SK-N-SH treated with all-trans-retinoic acid at 6 μM for 48 hours (cell line): ENCODE data around the gene ABHD5.

Experiments
- ATAC-seq: fragments of 200-7000 bp; cut with Tn5 transposase; 3 replicates; pipeline ENCODE4 v1.9.1; 2020; ENCODE audit warnings: mild to moderate bottlenecking, moderate library complexity
- BACH2 ChIP-seq: fragments of 250-450 bp; sonication (Bioruptor Pico); IDR thresholded peaks from 2 replicates; pipeline ENCODE4 v1.9.0; 2021; ENCODE audit warnings: mild to moderate bottlenecking, borderline replicate concordance
- CSDC2 ChIP-seq: fragments of 250-450 bp; sonication (Bioruptor Pico); IDR thresholded peaks from 2 replicates; pipeline ENCODE4 v1.5.0; 2020; ENCODE audit warnings: mild to moderate bottlenecking, moderate library complexity
- ESRRG ChIP-seq: fragments of 250-450 bp; sonication (Bioruptor Pico); IDR thresholded peaks from 2 replicates; pipeline ENCODE4 v1.6.1; 2021; ENCODE audit warnings: mild to moderate bottlenecking
- GLIS3 ChIP-seq: fragments of 250-450 bp; sonication (Bioruptor Pico); IDR thresholded peaks from 2 replicates; pipeline ENCODE4 v1.5.0; 2020; ENCODE audit warnings: mild to moderate bottlenecking, moderate library complexity
- ISL1 ChIP-seq: fragments of 250-450 bp; sonication (Bioruptor Pico); IDR thresholded peaks from 2 replicates; pipeline ENCODE4 v2.1.2; 2022; ENCODE audit warnings: mild to moderate bottlenecking, moderate library complexity
- OSR1 ChIP-seq: fragments of 250-450 bp; sonication (Bioruptor Pico); IDR thresholded peaks from 2 replicates; pipeline ENCODE4 v1.8.0; 2022; ENCODE audit warnings: moderate library complexity, mild to moderate bottlenecking, inconsistent platforms
- PPARA ChIP-seq: fragments of 250-450 bp; sonication (Bioruptor Pico); IDR thresholded peaks from 2 replicates; pipeline ENCODE4 v1.5.0; 2020; ENCODE audit warnings: mild to moderate bottlenecking, borderline replicate concordance
- SNAI2 ChIP-seq: fragments of 250-450 bp; sonication (Bioruptor Pico); IDR thresholded peaks from 2 replicates; pipeline ENCODE4 v1.5.0; 2020; ENCODE audit warnings: mild to moderate bottlenecking, moderate library complexity
- TCF4 ChIP-seq: fragments of 250-450 bp; sonication (Bioruptor Pico); IDR thresholded peaks from 2 replicates; pipeline ENCODE4 v1.8.0; 2021; ENCODE audit warnings: mild to moderate bottlenecking, moderate library complexity, borderline replicate concordance
- TOX ChIP-seq: fragments of 250-450 bp; sonication (Bioruptor Pico); IDR thresholded peaks from 2 replicates; pipeline ENCODE4 v1.8.0; 2021; ENCODE audit warnings: mild to moderate bottlenecking, moderate library complexity, borderline replicate concordance
- ZC3H10 ChIP-seq: fragments of 250-450 bp; sonication (Bioruptor Pico); IDR thresholded peaks from 2 replicates; pipeline ENCODE4 v1.5.1; 2021; ENCODE audit warnings: mild to moderate bottlenecking, moderate library complexity
- ZFP3 ChIP-seq: fragments of 250-450 bp; sonication (Bioruptor Pico); IDR thresholded peaks from 2 replicates; pipeline ENCODE4 v1.5.0; 2020; ENCODE audit warnings: mild to moderate bottlenecking, moderate library complexity
- ZFP30 ChIP-seq: fragments of 450-650 bp; formaldehyde crosslinking; IDR thresholded peaks from 2 replicates; pipeline ENCODE4 v1.5.0; 2022; ENCODE audit warnings: mild to moderate bottlenecking, moderate library complexity
- ZNF565 ChIP-seq: fragments of 450-650 bp; formaldehyde crosslinking; conservative IDR thresholded peaks from 2 replicates; pipeline ENCODE4 v1.5.0; 2020; ENCODE audit warnings: low read depth, mild to moderate bottlenecking, moderate library complexity
- ZNF70 ChIP-seq: fragments of 450-650 bp; formaldehyde crosslinking; IDR thresholded peaks from 2 replicates; pipeline ENCODE4 v1.5.0; 2020; ENCODE audit warnings: mild to moderate bottlenecking, moderate library complexity
- ZNF8 ChIP-seq: fragments of 450-650 bp; formaldehyde crosslinking; IDR thresholded peaks from 2 replicates; pipeline ENCODE4 v1.5.0; 2020; ENCODE audit warnings: mild to moderate bottlenecking, moderate library complexity
- TF ChIP-seq, protein P1 (sequence below): fragments of 250-450 bp; sonication (Bioruptor Pico); IDR thresholded peaks from 2 replicates; pipeline ENCODE4 v1.5.1; 2020; ENCODE audit warnings: low read depth, mild to moderate bottlenecking, moderate library complexity
- TF ChIP-seq, protein P2 (sequence below): fragments of 250-450 bp; sonication (Bioruptor Pico); IDR thresholded peaks from 2 replicates; pipeline ENCODE4 v1.8.0; 2020; ENCODE audit warnings: mild to moderate bottlenecking, moderate library complexity, borderline replicate concordance
- TF ChIP-seq, protein P3 (sequence below): fragments of 250-450 bp; sonication (Bioruptor Pico); IDR thresholded peaks from 2 replicates; pipeline ENCODE4 v1.5.1; 2021; ENCODE audit warnings: mild to moderate bottlenecking, moderate library complexity

ABHD5 gene

DNA sequence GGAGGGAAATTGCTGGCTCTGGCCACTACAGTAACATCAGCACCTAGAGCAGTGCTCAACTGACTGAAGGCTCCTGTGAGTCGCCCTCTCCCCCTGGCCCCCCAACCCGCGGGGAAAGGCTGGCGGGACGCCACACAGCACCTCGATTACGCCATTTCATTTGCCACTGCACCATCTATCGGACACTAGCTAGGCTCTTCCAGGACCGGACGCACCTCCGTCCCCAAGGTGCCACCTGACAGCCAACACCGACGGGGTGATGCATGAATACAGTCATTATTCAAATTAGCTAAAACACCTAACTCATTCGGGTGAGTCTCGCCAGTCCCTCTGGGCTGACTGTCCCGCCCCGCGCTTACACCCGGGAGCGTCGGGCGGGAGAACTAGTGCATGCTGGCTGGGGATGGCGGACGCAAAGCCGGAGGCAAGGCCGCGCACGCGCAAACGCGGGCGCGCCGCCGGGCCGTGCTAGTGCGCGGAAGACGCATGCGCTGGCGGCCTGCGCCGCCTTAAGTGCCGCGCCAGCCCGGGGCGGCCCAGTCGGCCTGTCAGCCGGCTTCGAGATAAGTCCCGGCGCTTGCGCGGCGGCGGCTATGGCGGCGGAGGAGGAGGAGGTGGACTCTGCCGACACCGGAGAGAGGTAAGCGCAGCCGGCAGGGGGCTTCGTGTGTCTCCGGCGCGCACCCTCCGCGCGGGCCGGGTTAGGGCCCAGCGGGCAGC lies at the start of gene ABHD5:
Gene ABHD5 (plus strand): TSS at position 539 of the 720 bp plus-strand sequence. CDS start 55 bp downstream, at position 594.
- peak; percentile 95 for ATAC-seq
- TF ChIP-seq ZFP3 (CRISPR knock-in tag) (no peak), OSR1 (CRISPR knock-in tag) (no peak), CSDC2 (no peak), ZFP30 (CRISPR knock-in tag) (0 out of 2 replicates have a peak, but pooled peaks have one; percentile 13), BACH2 (CRISPR knock-in tag) (no peak), ESRRG (CRISPR knock-in tag) (no peak), GLIS3 (CRISPR knock-in tag) (peak; percentile 69; the same call in 1 of the 2 replicates), ZNF8 (0 out of 2 replicates have a peak, but pooled peaks have one; percentile 8), TOX (CRISPR knock-in tag) (no peak), ZC3H10 (no peak)
- TF ChIP-seq, protein P1, sequence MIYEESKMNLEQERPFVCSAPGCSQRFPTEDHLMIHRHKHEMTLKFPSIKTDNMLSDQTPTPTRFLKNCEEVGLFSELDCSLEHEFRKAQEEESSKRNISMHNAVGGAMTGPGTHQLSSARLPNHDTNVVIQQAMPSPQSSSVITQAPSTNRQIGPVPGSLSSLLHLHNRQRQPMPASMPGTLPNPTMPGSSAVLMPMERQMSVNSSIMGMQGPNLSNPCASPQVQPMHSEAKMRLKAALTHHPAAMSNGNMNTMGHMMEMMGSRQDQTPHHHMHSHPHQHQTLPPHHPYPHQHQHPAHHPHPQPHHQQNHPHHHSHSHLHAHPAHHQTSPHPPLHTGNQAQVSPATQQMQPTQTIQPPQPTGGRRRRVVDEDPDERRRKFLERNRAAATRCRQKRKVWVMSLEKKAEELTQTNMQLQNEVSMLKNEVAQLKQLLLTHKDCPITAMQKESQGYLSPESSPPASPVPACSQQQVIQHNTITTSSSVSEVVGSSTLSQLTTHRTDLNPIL (CRISPR knock-in tag): no peak
- TF ChIP-seq, protein P2, sequence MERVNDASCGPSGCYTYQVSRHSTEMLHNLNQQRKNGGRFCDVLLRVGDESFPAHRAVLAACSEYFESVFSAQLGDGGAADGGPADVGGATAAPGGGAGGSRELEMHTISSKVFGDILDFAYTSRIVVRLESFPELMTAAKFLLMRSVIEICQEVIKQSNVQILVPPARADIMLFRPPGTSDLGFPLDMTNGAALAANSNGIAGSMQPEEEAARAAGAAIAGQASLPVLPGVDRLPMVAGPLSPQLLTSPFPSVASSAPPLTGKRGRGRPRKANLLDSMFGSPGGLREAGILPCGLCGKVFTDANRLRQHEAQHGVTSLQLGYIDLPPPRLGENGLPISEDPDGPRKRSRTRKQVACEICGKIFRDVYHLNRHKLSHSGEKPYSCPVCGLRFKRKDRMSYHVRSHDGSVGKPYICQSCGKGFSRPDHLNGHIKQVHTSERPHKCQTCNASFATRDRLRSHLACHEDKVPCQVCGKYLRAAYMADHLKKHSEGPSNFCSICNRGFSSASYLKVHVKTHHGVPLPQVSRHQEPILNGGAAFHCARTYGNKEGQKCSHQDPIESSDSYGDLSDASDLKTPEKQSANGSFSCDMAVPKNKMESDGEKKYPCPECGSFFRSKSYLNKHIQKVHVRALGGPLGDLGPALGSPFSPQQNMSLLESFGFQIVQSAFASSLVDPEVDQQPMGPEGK (CRISPR knock-in tag): no peak

DNA sequence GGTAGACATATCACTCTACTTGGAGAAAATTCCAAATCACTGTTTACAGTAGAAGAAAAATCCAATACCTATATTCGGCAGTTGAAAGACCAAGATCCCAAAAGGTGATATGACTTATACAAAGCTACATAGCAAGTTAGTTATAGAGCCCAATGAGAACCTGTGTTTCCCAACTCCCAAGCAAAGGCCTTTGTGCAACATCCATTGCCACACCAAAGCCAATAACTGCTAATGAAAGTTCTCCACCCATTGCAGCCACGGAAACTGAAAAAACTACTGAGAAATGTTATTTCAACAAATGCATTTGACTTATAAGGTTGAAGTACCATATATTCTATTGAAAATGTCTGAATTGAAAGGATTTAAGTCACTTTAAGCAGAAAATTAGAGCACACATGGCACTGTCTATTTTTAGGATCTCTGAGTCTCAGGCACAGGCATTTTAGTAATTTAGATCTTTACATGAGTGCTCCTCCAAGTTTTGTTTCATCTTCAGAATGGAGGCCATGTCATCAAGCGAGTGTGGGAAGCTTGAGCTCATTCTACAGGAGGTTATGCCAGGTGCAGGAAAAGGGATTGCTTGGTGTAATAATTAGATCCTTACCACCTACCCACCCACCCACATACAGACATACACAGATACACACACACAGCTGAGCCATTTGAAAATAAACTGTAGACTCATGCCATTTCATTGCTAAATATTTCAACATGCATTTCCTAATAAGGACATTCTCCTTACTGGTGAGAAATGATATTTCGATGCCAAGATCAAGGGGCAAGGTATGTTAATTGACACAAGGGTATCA lies 49.2 kb upstream of the ABHD5 start:
- no peak for ATAC-seq
- TF ChIP-seq ZFP3 (CRISPR knock-in tag): no peak
- no peak for TF ChIP-seq PPARA

DNA sequence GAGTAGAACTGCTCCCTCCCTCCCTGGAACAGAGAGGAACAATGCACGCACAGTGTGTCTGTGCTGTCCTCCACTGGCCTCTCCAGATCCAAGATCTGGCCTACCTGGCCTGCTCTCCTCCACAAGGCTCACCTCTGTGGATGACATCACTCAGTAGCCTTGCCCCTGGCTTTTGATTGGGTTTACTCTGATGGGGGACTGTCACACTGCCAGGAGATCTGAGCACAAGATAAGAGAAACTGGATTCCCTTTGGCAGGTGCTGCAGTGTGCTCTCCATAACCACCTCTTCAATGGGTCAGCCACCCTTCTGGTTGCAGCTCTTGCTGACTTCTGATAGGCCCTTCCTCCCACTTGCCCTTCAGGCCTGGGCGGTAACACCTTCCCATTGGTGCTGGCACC lies 46.3 kb upstream of the ABHD5 start:
- TF ChIP-seq, protein P3, sequence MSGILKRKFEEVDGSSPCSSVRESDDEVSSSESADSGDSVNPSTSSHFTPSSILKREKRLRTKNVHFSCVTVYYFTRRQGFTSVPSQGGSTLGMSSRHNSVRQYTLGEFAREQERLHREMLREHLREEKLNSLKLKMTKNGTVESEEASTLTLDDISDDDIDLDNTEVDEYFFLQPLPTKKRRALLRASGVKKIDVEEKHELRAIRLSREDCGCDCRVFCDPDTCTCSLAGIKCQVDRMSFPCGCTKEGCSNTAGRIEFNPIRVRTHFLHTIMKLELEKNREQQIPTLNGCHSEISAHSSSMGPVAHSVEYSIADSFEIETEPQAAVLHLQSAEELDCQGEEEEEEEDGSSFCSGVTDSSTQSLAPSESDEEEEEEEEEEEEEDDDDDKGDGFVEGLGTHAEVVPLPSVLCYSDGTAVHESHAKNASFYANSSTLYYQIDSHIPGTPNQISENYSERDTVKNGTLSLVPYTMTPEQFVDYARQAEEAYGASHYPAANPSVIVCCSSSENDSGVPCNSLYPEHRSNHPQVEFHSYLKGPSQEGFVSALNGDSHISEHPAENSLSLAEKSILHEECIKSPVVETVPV (CRISPR knock-in tag): no peak
- TF ChIP-seq SNAI2 (CRISPR knock-in tag) (no peak), CSDC2 (no peak), ZNF70 (CRISPR knock-in tag) (no peak), ISL1 (CRISPR knock-in tag) (no peak), GLIS3 (CRISPR knock-in tag) (no peak), ZNF565 (no peak), TCF4 (CRISPR knock-in tag) (no peak), ZFP3 (CRISPR knock-in tag) (no peak), ESRRG (CRISPR knock-in tag) (no peak)
- TF ChIP-seq, protein P1 (CRISPR knock-in tag): no peak
- TF ChIP-seq, all 23 proteins: peak for 0
- ATAC-seq: no peak

DNA sequence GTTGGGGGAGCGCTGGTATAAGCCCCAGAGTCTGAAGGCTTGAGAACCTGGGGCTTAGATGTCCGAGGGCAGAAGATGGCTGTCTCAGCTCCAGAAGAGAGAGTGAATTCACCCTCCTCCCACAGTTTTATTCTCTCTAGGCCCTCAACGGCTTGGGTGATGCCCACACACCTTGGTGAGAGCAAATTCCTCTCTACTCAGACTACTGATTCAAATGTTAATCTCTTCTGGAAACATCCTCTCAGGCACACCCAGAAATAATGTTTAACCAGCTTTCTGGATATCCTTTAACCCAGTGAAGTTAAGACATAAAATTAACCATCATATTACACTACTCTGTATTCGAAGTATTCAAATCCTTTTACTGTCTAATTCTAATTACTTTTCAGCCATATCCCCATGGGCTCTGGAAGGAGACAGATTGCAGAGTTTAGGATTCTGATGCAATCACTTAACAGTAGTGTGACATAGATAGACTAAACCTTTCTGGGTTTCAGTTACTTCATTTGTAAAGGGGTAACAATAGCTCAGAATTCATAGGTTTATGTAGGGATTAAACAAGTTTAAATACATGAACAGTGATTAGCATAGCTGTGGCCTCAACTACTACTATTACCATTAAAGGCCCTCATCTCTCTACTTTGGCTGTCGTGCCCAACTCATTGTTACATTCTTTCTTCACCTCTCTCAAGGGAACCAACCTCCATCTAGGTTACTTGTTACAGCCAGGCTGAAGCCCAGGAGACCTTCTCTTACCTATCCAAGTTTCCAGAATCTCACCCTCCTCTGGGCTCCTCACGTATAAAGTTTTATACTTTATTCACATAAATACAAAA lies 43.2 kb upstream of the ABHD5 start:
- no peak for TF ChIP-seq SNAI2 (CRISPR knock-in tag)
- TF ChIP-seq, protein P1 (CRISPR knock-in tag): no peak
- TF ChIP-seq, protein P3 (CRISPR knock-in tag): no peak
- no peak for TF ChIP-seq ZNF8
- no peak for ATAC-seq
